Measurements from ENCODE around the gene ADGRA3. TPM values are rescaled to one million over a fixed set of nuclear protein-coding genes. Genes with fewer than 3 reads are reported as not detected.
A peak's percentile ranks its signal among the peaks of the same experiment; 100 is the strongest.

Gene ADGRA3
- total and polyA plus RNA-seq, 7 donors = 7.4 to 32.1 (median 19.0) TPM

DNA sequence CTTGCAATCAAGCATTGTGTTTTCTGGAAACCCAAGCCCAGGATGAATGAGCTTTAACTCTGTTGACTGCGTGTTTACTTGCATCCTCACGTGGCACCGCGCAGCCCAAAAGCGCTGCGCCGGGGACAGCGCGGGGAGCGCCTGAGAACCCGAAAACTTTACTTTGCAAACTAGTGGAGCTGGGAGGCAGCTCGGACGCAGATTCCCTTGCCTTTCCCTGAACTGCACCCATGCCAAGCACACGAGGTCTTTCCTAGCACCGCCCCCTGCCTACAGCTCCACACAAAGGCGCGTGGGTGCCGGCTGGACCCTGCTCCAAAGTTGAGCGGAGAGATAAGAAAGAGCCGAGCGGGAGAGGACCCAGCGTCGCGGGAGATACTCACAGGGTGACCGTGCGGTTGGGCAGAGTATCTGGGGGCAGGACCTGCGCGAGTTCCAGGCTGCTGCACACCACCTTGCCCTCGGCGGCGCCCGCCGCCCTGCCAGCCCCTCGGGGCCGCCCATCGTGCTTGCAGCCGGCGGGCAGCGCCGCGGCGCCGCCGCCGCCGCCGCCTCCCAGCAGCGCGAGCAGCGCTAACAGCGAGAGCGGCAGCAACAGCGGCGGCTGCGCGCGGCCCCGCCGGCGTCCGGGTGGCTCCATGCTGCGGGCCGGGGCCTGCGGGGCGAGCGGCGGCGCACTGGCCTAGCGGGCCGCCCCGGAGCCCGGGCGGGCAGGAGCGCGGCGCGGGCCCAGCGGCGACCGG lies 550 bp downstream of the ADGRA3 start:
- Histone ChIP-seq H3K4me1 (peaks cover 40% of the 10 kb centered on the region), H3K27ac (peak overlapping the region; percentile 96), H3K4me3 (peak overlapping the region; percentile 83), H3K36me3 (ENCODE audit: insufficient read depth in 1 of 2, low read depth in 1 of 2) (no peaks in the 10 kb centered on the region), H3K27me3 (ENCODE audit: insufficient read depth in 3 of 3, low read length in 2 of 3) (no peaks in the 10 kb centered on the region), H3K9me3 (no peaks in the 10 kb centered on the region)
- peak; percentile 3 for TF ChIP-seq CTCF (IDR thresholded peaks at IDR 0.05)
- intact Hi-C loops (cut with DNase I) = loop anchor here (5.0 kb wide), 2 partner anchors 58 to 92 kb away; no protein-coding TSS in a partner anchor
- peak; percentile 65 to 78 for DNase-seq
- 0 to 1% (median 1%) methylated on average over 44 to 80 of the region's 80 CpGs for WGBS, 3 donors
- peak; percentile 61 to 73 (median 66) for ATAC-seq

DNA sequence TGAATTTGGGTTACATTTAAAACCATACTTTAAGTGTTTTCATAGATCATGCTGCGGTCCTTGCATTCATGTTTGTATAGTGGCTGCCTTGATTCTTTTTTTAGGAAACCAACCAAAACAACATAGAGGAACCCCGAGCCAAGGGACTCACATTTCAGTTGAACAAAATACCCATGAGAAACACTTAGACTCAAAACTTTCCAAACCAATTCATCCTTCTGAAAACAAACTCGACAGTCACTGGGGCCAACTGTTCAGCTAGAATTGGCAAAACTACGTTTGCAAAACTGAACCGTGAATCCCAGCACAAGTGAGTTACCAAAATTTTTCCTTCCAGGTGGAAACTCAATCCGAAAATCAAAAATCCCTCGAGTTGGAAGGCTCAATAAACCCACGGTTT lies 1.4 kb downstream of the ADGRA3 start:
- no peak for ATAC-seq
- no peak for TF ChIP-seq CTCF (IDR thresholded peaks at IDR 0.05)

GRCh38 chr4:22514001-22514400 lies 1.9 kb downstream of the ADGRA3 start:
- intact Hi-C loops (cut with DNase I) = loop anchor here in 1 of 2 donors (5.0 kb wide), 1 partner anchor 42 kb away; no protein-coding TSS in a partner anchor
- H3K9me3 ChIP-seq = no peaks in the 10 kb centered on the region
- H3K4me1 ChIP-seq = peaks cover 40% of the 10 kb centered on the region
- WGBS, 3 donors = 29 to 45% (median 34%) methylated on average over 6 of the region's 6 CpGs
- DNase-seq (no peak), ATAC-seq (no peak)
- no peak for TF ChIP-seq CTCF (IDR thresholded peaks at IDR 0.05)
- peak overlapping the region; percentile 83 for H3K4me3 ChIP-seq
- H3K27ac ChIP-seq = peak overlapping the region; percentile 96
- no peaks in the 10 kb centered on the region for H3K27me3 ChIP-seq (ENCODE audit: insufficient read depth in 3 of 3, low read length in 2 of 3)
- no peaks in the 10 kb centered on the region for H3K36me3 ChIP-seq (ENCODE audit: insufficient read depth in 1 of 2, low read depth in 1 of 2)

More for the DNA sequence above, 1.4 kb downstream of the ADGRA3 start:
- H3K9me3 ChIP-seq = no peaks in the 10 kb centered on the region
- 2 to 4% (median 3%) methylated on average over 8 of the region's 8 CpGs for WGBS, 3 donors
- no peaks in the 10 kb centered on the region for H3K36me3 ChIP-seq (ENCODE audit: insufficient read depth in 1 of 2, low read depth in 1 of 2)
- peaks cover 40% of the 10 kb centered on the region for H3K4me1 ChIP-seq
- no peaks in the 10 kb centered on the region for H3K27me3 ChIP-seq (ENCODE audit: insufficient read depth in 3 of 3, low read length in 2 of 3)
- intact Hi-C loops (cut with DNase I) = loop anchor here in 1 of 2 donors (5.0 kb wide), 1 partner anchor 42 kb away; no protein-coding TSS in a partner anchor
- H3K27ac ChIP-seq = peak overlapping the region; percentile 96
- no peak for DNase-seq
- H3K4me3 ChIP-seq = peak overlapping the region; percentile 83

- H3K27me3 ChIP-seq (ENCODE audit: insufficient read depth in 3 of 3, low read length in 2 of 3) = no peaks in the 10 kb centered on the region
- intact Hi-C loops (cut with DNase I) = loop anchor here in 1 of 2 donors (5.0 kb wide), 1 partner anchor 40 kb away; no protein-coding TSS in a partner anchor
- TF ChIP-seq CTCF (IDR thresholded peaks at IDR 0.05) = no peak
- ATAC-seq = no peak
- DNase-seq = no peak
- WGBS, 3 donors = 62 to 76% (median 62%) methylated on average over 2 of the region's 2 CpGs
- H3K4me1 ChIP-seq = peaks cover 50% of the 10 kb centered on the region
- no peaks in the 10 kb centered on the region for H3K36me3 ChIP-seq (ENCODE audit: insufficient read depth in 1 of 2, low read depth in 1 of 2)
- H3K4me3 ChIP-seq = no peak overlapping the region
- H3K9me3 ChIP-seq = no peaks in the 10 kb centered on the region
- no peak overlapping the region for H3K27ac ChIP-seq
Measured at GRCh38 chr4:22512306-22512705, 3.6 kb downstream of the ADGRA3 start.

Measured in psoas muscle (tissue), 8 donors.